GM19099 (cell line): Measurements from ENCODE around the gene MFAP4.

ENCODE experiments used
- POLR2A ChIP-seq: IDR thresholded peaks from 3 replicates; pipeline ENCODE4 v1.6.1; 2011; ENCODE audit warnings: low read depth; ENCODE audit not compliant: insufficient read length; ENCODE audit errors: extremely low read depth

MFAP4 gene

DNA sequence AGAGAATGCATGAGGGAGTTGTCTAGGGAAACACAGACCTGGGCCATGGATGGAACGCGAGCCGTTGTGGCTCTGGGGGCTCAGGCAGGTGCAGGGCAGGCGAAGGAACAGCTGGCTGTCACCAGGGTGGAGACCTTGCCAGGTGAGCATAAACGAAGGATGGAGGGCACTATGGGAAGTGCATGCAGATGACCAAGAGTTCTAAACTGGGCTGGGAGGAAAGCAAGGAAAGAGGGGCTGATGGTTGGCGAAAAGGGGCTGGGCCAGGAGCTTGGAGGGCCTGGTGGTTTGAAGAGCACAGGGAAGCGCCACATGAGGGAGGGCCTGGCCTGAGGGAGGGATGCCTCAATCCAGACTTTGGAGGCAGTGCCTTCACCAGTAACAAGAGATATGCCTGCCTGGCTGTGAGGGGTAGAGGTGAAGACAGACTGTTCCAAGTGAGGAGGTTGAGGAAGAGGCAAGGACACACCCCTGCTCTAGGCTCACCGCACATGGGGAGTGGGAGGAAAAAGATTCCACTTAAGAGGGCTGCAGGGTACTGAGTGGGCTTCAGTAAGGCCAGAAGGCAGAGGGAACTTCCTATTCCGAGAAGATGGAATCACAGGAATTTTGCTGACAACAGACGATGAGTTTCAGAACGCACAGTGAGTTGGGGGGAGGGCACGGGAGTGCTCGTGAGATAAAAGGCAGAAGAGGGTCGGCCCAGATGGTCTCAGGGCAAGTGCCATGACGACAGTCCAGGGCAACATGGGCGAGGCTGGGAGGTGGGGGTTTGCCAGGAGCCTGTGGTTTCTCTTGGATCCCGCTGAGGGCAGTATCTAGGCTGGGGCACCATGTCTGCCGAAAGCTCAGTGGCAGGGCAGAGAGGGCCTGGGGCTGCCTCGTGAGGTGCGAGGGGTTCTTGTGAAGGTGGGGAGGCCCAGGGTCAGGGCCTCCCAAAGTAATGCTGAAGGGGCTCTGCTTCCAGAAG, 45.1 kb downstream of the MFAP4 start:
- TF ChIP-seq POLR2A, result no peak

DNA sequence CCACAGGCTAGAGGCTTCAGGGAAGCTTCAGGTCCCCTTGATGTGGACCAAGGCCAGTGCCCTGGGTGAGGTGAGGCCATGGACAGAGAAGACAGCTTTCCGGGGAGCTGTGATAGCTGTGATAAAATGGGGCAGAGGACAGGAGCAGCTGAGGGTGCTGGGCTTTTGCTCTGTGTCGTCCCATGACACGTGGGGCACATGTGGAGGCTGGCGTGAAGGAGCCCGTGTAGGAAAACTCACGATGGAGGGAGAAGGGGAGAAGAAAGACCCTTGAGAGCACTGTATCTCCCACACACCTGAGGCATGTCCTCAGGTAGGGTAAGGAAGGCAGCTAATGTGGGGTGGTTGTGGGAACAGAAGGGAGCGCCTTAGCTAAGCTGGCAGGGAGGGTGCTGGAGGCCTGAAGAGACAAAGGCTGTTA, 45.8 kb downstream of the MFAP4 start:
- no peak for TF ChIP-seq POLR2A

DNA sequence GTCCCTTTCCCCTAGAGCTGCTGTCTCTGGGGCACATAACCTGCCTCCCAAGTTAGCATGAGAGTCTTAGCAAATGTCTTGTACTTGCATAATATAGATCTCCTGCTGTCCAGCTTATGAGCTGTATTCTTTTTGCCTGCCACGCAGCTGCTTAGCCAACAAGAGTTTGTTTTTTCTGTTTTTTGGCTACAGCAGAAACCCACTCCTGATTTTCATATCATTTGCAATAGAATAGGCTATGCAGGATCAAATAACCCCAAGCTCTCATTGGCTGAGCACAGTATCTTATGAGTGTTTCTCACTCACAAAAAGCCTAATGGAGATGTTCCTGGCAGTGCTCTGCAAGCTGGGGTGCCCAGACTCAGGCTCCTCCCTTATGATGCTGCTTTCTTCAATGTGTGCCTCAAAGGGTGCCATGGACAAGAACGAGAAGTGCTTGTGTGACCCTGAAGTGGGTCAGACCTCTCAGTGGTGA, 47.6 kb downstream of the MFAP4 start:
- no peak for TF ChIP-seq POLR2A

DNA sequence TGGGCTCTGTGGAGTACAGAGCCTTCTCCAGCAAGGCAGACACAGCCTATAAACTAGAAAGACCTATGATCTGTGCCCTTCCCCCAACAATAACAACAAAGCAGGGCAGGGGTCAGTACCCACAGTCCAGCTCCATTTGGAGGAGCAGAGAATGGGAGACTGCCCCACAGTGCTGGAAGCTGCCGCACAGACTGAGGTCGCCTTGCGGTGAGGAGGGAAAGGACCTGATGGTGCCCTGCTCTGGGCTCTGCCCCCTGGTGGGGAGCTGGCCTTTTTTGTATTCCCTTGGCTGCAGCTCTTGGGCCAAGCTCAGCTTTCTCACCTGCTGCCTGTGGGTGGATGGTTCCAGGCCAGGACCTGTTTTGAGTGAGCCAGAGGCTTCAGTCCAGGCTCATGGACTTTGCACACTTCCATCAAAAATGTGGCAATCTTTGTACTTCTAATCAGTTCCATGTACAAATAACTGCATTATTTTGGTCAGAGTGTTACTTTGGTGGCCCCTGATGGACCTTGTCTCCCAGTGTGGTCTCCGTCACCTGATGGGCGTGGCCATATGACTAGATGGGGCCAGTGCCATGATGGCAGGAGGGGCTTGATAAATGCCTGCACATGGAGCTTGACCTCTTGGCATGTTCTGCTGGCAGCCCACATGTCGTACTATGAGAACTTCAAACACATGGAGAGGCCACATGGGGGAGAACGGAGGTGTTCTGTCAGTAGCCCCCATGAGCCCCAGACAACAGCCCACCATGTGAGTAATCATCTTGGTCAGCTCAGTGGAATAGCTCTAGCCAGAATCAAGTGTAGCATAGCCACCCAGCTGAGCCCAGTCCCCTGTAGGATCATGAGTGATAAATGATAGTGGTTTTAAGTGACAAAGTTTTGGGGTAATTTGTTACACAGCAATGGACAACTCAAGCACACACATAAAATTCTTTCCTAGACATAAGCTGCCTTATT, 48.7 kb downstream of the MFAP4 start:
- TF ChIP-seq POLR2A, result no peak

DNA sequence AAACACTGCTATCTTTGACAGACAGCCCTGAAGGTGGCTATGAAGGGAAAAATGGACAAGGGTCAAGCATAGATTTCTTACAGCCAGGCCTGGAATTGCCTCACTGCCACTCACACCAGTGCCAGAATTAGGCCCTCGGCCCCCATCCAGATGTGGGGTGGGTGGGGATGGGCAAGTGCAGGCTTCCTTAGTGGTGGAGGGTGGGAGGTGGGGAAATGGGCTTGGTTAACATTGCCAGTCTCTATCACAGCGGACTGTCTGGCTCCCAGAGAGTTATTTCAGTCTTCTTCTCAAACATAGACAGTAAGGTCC, 49.3 kb downstream of the MFAP4 start:
- no peak for TF ChIP-seq POLR2A

DNA sequence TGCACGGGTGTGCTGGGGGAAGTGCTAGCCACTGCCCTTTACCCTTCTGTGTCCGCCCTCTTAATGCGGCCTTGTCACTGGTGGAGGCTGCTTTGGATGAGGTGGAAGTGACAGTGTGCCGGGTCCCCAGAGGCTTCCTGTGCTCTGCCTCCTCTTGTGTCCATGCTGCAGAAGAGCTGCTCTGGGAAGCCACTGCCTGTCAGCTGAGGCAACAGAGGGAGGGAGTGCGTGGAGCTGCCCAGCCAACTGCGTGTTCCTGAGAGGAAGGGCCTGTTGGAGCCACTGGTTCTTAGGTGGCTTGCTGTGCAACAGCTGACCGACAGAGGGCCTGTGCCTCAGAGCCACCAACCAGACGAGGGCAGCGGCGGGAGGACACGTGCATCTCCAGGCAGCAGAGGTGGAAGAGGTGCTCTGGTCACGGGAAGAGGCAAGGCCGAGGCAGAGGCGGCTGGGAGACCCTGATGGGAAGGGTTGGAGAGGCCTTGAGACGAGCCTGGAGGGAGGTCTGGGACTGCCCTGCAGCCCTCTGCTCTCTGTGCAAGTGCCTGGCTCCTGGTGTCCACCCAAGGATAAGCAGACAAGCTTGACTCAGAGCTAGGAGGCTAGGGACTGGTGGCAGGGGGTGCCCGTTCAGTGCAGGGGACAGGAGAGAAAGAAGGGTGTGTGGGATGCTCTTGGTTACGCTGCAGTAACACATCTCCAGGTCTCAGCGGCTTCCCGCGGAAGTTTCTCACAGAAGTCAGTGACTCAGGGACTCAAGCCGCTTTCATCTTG, 49.9 kb downstream of the MFAP4 start:
- no peak for TF ChIP-seq POLR2A

DNA sequence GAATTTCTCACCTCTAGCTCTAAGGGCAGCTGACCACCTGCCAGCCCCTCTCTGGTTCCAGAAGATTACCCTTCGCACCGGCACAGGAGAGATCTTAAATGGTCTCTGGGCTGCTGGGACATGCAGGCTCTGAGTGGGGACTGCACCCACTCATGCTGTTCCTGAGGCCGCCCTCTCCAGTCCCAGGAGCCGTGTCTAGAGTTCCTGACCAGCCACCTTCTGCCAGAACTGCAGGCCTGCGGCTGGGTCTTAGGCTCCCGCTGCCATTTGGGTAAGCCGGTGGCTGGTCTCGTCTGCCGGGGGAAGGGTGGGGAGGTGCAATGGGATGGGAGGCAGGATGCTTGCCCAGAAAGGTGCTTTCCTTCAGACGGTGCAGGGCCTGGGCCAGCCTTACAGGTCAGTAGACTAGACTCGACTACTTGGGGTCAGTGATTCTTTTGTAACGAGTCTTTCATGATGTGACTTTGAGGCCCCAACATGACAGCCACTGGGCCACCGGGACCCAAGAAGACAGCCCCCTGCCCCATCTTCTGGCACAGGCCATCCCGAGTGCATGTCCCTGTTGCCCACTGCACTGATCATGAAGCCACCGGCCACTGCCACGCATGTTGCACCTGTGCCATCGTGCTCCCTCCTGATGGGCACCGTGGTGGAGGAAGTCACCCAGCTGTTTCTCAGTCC, 50.9 kb downstream of the MFAP4 start:
- no peak for TF ChIP-seq POLR2A

DNA sequence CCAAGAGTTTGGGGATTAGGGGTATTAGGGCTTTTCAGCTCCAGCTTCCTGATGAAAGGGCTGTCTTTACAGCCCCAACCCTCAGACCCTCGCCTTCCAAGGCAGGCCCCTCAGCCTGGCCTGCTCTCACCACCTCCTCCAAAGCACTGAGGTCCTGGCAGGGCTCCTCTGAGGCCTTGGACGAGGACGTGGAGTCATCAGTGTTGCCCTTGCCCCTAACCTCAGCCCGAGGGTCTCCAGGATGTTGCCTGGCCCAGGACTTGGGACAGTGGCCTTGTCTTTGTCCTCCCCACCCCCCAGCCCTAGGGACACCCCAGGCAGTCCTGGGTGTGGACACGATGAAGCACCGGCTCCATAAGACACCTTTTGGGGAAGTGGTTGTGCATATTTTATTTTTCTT, 52.7 kb downstream of the MFAP4 start:
- no peak for TF ChIP-seq POLR2A

DNA sequence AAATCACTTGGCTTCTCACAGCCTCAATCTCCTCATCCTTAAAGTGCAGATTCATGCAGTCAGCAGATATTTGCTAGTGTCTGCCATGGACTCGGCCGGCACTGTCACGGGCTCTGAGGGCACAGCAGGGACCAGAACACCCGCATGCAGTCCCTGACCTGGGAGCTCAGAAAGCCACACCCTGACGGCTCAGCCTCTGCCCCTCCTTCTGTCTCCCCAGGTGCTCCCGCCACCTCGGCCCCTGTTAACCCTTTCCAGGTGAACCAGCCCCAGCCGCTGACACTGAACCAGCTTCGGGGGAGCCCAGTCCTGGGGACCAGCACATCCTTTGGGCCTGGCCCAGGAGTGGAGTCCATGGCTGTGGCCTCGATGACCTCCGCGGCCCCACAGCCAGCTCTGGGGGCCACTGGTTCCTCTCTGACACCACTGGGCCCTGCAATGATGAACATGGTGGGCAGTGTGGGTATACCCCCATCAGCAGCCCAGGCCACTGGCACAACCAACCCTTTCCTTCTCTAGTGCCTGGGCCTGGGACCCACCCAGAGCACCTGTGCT, 53.2 kb downstream of the MFAP4 start:
- TF ChIP-seq POLR2A, result no peak
